Measurements from ENCODE around the gene SLC41A2. TPM values are rescaled to one million over a fixed set of nuclear protein-coding genes. Genes with fewer than 3 reads are reported as not detected.

The SLC41A2 gene
- total RNA-seq, 1 experiment from 2014 or later: 14.6 TPM

DNA sequence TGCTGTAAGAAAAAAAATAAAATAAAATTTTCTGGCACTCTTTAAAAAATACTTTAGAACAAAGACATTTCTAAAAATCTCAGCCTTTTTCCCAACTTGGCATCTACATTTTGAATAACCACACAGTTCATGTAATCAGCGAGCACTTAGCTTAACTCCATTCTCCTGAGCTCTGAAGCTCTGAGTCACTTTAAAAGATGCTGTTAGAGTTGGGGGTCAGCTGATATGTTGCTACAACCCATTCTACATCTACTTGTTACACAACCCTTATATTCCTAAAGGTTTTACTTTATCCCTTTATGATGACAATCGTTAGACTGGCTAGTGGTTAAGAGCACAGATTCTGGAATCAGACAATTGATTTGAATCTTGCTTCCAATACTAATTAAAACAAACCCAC lies 48.3 kb downstream of the SLC41A2 start:
- POLR2A ChIA-PET: no interaction called here
- Mint-ChIP-seq H3K9me3 (ENCODE audit: unreplicated experiment) (no peaks in the 10 kb centered on the region), H3K27ac (ENCODE audit: low read depth, unreplicated experiment) (no peak overlapping the region), H3K27me3 (ENCODE audit: insufficient read depth, unreplicated experiment) (no peaks in the 10 kb centered on the region), H3K36me3 (ENCODE audit: insufficient read depth, unreplicated experiment) (no peaks in the 10 kb centered on the region), H3K4me1 (ENCODE audit: insufficient read depth, unreplicated experiment) (peaks cover 7% of the 10 kb centered on the region), H3K4me3 (ENCODE audit: unreplicated experiment) (no peak overlapping the region)
- intact Hi-C loops (cut with micrococcal nuclease): no loop called here
- TF ChIP-seq, protein P1, sequence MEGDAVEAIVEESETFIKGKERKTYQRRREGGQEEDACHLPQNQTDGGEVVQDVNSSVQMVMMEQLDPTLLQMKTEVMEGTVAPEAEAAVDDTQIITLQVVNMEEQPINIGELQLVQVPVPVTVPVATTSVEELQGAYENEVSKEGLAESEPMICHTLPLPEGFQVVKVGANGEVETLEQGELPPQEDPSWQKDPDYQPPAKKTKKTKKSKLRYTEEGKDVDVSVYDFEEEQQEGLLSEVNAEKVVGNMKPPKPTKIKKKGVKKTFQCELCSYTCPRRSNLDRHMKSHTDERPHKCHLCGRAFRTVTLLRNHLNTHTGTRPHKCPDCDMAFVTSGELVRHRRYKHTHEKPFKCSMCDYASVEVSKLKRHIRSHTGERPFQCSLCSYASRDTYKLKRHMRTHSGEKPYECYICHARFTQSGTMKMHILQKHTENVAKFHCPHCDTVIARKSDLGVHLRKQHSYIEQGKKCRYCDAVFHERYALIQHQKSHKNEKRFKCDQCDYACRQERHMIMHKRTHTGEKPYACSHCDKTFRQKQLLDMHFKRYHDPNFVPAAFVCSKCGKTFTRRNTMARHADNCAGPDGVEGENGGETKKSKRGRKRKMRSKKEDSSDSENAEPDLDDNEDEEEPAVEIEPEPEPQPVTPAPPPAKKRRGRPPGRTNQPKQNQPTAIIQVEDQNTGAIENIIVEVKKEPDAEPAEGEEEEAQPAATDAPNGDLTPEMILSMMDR (IDR thresholded peaks at IDR 0.05; ENCODE audit: unreplicated experiment): no peak
- CTCF ChIA-PET: interaction anchor here (0.8 kb wide), 1 partner anchor 48 kb away, joined by 3 read pairs; the partner anchor contains the start of gene SLC41A2
- DNase-seq (ENCODE audit: unreplicated experiment): peak; percentile 14
- BruUV-seq (replicated peaks): no TSS peak

Other genes starting within 250 kb of the SLC41A2 start
- gene NOPCHAP1, start 28.0 kb upstream of the SLC41A2 start, total RNA-seq (2022): 17.4 and 33.3 TPM in 2 replicates
- 165 TPM in 2 replicates for gene ALDH1L2, start 126.2 kb upstream of the SLC41A2 start, total RNA-seq (2022)
- gene WASHC4, start 149.4 kb upstream of the SLC41A2 start, total RNA-seq (2022): 44.5 and 47.6 TPM in 2 replicates

All from MCF 10A (cell line).